ENCODE data around the gene TANC1.

DNA sequence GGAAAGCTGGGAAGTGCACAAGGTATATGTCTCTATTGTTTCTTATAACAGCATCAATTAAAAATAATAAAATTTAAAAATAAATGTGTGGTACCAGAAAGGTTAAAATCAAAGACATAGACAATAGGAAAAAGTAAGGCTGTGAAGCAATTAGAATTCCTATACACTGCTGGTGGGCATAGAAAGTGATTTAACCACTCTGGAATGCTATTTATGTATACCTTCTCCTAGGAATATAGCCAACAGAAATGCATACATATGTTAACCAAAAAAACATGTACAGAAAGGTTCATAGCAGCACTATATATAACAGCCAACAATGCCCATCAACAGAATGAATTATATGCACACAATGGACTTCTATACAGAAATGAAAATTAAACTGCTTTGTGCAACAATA is 275.1 kb downstream of the TANC1 start:
- no peak for TF ChIP-seq TAF1 (IDR thresholded peaks at IDR 0.05; ENCODE audit: borderline replicate concordance, insufficient read depth, low read length)
- TF ChIP-seq, protein P1, sequence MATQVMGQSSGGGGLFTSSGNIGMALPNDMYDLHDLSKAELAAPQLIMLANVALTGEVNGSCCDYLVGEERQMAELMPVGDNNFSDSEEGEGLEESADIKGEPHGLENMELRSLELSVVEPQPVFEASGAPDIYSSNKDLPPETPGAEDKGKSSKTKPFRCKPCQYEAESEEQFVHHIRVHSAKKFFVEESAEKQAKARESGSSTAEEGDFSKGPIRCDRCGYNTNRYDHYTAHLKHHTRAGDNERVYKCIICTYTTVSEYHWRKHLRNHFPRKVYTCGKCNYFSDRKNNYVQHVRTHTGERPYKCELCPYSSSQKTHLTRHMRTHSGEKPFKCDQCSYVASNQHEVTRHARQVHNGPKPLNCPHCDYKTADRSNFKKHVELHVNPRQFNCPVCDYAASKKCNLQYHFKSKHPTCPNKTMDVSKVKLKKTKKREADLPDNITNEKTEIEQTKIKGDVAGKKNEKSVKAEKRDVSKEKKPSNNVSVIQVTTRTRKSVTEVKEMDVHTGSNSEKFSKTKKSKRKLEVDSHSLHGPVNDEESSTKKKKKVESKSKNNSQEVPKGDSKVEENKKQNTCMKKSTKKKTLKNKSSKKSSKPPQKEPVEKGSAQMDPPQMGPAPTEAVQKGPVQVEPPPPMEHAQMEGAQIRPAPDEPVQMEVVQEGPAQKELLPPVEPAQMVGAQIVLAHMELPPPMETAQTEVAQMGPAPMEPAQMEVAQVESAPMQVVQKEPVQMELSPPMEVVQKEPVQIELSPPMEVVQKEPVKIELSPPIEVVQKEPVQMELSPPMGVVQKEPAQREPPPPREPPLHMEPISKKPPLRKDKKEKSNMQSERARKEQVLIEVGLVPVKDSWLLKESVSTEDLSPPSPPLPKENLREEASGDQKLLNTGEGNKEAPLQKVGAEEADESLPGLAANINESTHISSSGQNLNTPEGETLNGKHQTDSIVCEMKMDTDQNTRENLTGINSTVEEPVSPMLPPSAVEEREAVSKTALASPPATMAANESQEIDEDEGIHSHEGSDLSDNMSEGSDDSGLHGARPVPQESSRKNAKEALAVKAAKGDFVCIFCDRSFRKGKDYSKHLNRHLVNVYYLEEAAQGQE (IDR thresholded peaks at IDR 0.05; ENCODE audit: insufficient read depth in 1 of 2, low read depth in 2 of 2, low read length in 2 of 2), result no peak

Data from PFSK-1 (cell line).